ENCODE measurements around the gene SALL1. TPM values are rescaled to one million over a fixed set of nuclear protein-coding genes. Genes with fewer than 3 reads are reported as not detected.

The SALL1 gene
- total and polyA plus RNA-seq, 2 of the 13 experiments (the other 11 are each of a cell fraction or from before 2014, with no cell fraction given) = 6.6 to 12.3 TPM

GRCh38 chr16:51119556-51119955 lies 31.5 kb downstream of the SALL1 start (continued):
- TF ChIP-seq ELK4 (CRISPR knock-in tag; IDR thresholded peaks at IDR 0.05; ENCODE audit: borderline replicate concordance) (no peak), ZNF253 (CRISPR knock-in tag; IDR thresholded peaks at IDR 0.05; ENCODE audit: borderline replicate concordance) (no peak), THAP9 (CRISPR knock-in tag; IDR thresholded peaks at IDR 0.05; ENCODE audit: borderline replicate concordance) (no peak), HOMEZ (CRISPR knock-in tag; IDR thresholded peaks at IDR 0.05; ENCODE audit: low read depth) (no peak), ATF6 (CRISPR knock-in tag; conservative IDR thresholded peaks at IDR 0.05) (no peak), HDAC2 (CRISPR knock-in tag; IDR thresholded peaks at IDR 0.05) (0 out of 2 replicates have a peak, but pooled peaks have one; percentile 25), ZNF274 (CRISPR knock-in tag; IDR thresholded peaks at IDR 0.05) (no peak), SMARCE1 (IDR thresholded peaks at IDR 0.05; ENCODE audit: borderline replicate concordance) (no peak), CCDC6 (CRISPR knock-in tag; IDR thresholded peaks at IDR 0.05) (no peak), ZGPAT (CRISPR knock-in tag; IDR thresholded peaks at IDR 0.05) (no peak), KLF16 (CRISPR knock-in tag; IDR thresholded peaks at IDR 0.05) (no peak), ZBTB34 (CRISPR knock-in tag; IDR thresholded peaks at IDR 0.05) (no peak)

Data from HepG2 (cell line).